ENCODE results near the gene U2AF1L4. TPM values are rescaled to one million over a fixed set of nuclear protein-coding genes. Genes with fewer than 3 reads are reported as not detected.

The U2AF1L4 gene
- total and polyA plus RNA-seq, 2 donors (not counting 1 experiment from before 2014, with no cell fraction given): 62.1 to 89.7 TPM

DNA sequence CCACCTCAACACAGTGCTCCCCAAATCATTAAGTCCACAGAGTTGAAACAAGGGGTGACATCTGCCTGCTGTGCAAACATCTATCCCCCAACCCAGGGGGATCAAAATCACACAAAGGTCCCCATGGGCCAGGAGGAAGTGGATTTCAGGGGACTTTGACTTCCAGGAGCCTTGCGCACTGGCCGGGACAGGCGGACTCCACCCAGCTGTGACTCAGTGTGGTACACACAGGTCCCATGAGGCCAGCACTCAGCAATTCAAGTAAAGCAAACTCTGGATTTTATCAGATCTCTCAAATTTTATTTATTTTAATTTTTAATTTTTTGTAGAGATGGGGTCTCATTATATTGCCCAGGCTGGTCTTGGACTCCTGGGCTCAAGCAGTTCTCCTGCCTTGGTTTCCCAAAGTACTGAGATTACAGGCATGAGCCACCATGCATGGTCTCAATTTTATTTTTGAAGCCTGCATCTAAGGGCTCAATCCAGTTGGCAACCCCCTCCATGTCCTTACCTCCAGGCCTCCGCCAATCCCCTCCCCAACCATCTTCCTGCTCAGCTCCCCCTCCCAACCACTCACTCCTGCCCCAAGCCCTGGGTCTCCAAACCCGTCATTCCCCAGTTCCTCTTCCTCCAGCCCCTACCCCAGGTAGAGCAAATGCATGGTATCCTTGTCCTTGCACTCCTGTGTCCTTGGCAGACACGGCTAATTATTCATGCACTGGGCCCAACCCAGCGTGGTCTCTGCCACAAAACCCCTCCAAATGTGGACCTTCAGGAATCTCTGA is 48.4 kb upstream of the U2AF1L4 start:
- H3K4me1 Mint-ChIP-seq: peaks cover 6% of the 10 kb centered on the region
- H3K9ac ChIP-seq (ENCODE audit: low read length): no peak overlapping the region
- DNase-seq (no peak), ATAC-seq (ENCODE audit: low read depth) (no peak)
- peaks cover 0 to 14% (median 3%) of the 10 kb centered on the region in 4 experiments for H3K27me3 ChIP-seq (replicated peaks in 1 of 4; ENCODE audit: control extremely low read depth in 1 of 4, control insufficient read depth in 3 of 4, insufficient read depth in 4 of 4, low read length in 3 of 4)
- ChIA-PET POLR2A (no interaction called here), CTCF (no interaction called here)
- H3K9me3 Mint-ChIP-seq (ENCODE audit: insufficient read depth): no peaks in the 10 kb centered on the region
- H3K27ac ChIP-seq (ENCODE audit: low read length in 2 of 2): no peak overlapping the region
- H4K20me1 ChIP-seq (ENCODE audit: control insufficient read depth, insufficient read depth, low read length, poor library complexity, severe bottlenecking): no peaks in the 10 kb centered on the region
- peaks cover 0 to 4% (median 0%) of the 10 kb centered on the region in 3 donors for H3K9me3 ChIP-seq (ENCODE audit: control extremely low read depth in 1 of 3, control insufficient read depth in 2 of 3, insufficient read depth in 1 of 3, low read length in 2 of 3)
- H2AFZ ChIP-seq (ENCODE audit: insufficient read depth, low read depth, low read length, poor library complexity, severe bottlenecking): no peak overlapping the region
- H3K4me3 Mint-ChIP-seq: no peak overlapping the region
- H3K4me2 ChIP-seq (replicated peaks; ENCODE audit: low read depth, low read length, poor library complexity, severe bottlenecking): no peak overlapping the region
- WGBS (ENCODE audit: insufficient coverage): 80% methylated on average over 4 of the region's 7 CpGs
- peaks cover 21% of the 10 kb centered on the region for H3K27me3 Mint-ChIP-seq
- intact Hi-C loops (cut with micrococcal nuclease): no loop called here
- H3K79me2 ChIP-seq (ENCODE audit: control insufficient read depth, insufficient read depth, low read length): no peaks in the 10 kb centered on the region
- TF ChIP-seq, protein P1, sequence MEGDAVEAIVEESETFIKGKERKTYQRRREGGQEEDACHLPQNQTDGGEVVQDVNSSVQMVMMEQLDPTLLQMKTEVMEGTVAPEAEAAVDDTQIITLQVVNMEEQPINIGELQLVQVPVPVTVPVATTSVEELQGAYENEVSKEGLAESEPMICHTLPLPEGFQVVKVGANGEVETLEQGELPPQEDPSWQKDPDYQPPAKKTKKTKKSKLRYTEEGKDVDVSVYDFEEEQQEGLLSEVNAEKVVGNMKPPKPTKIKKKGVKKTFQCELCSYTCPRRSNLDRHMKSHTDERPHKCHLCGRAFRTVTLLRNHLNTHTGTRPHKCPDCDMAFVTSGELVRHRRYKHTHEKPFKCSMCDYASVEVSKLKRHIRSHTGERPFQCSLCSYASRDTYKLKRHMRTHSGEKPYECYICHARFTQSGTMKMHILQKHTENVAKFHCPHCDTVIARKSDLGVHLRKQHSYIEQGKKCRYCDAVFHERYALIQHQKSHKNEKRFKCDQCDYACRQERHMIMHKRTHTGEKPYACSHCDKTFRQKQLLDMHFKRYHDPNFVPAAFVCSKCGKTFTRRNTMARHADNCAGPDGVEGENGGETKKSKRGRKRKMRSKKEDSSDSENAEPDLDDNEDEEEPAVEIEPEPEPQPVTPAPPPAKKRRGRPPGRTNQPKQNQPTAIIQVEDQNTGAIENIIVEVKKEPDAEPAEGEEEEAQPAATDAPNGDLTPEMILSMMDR (IDR thresholded peaks at IDR 0.05): no peak
- TF ChIP-seq EZH2 (IDR thresholded peaks at IDR 0.05; ENCODE audit: borderline replicate concordance, insufficient read depth, low read depth, low read length, poor library complexity, severe bottlenecking): no peak
- no peak overlapping the region for H3K27ac Mint-ChIP-seq
- peaks cover 0 to 5% of the 10 kb centered on the region in 2 donors for H3K4me1 ChIP-seq (ENCODE audit: control insufficient read depth in 2 of 2, insufficient read depth in 2 of 2, low read length in 2 of 2)
- no peak overlapping the region for H3K4me3 ChIP-seq (ENCODE audit: control extremely low read depth in 1 of 5, extremely low read depth in 1 of 5, insufficient read depth in 1 of 5, low read depth in 2 of 5, low read length in 4 of 5)
- no peaks in the 10 kb centered on the region for H3K36me3 ChIP-seq (replicated peaks in 1 of 2; ENCODE audit: control extremely low read depth in 1 of 2, control insufficient read depth in 1 of 2, extremely low read depth in 1 of 2, insufficient read depth in 2 of 2, low read length in 1 of 2)

DNA sequence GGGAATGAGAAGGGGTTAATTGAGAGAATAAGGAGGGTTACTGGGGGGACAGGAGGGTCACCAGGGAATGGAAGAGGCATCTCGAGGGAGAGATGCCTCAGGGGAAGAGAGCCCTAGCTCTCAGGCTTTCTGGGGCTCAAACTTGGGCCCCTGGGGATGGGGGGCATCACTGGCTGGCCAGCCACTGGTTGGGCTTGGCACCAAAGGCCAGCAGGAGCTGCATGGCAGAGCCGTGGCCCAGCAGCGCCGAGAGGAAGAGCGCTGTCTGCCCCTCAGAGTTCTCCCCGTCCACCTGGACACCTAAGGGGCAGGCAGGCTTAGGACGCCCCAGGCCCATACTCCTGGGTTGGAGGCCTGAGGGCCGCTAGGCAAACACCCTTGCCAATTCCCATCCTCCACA is 47.7 kb upstream of the U2AF1L4 start:
- Histone ChIP-seq H4K20me1 (ENCODE audit: control insufficient read depth, insufficient read depth, low read length, poor library complexity, severe bottlenecking) (no peaks in the 10 kb centered on the region), H3K4me3 (ENCODE audit: control extremely low read depth in 1 of 5, extremely low read depth in 1 of 5, insufficient read depth in 1 of 5, low read depth in 2 of 5, low read length in 4 of 5) (no peak overlapping the region), H3K4me2 (replicated peaks; ENCODE audit: low read depth, low read length, poor library complexity, severe bottlenecking) (no peak overlapping the region), H3K27ac (ENCODE audit: low read length in 2 of 2) (no peak overlapping the region), H3K4me1 (ENCODE audit: control insufficient read depth in 2 of 2, insufficient read depth in 2 of 2, low read length in 2 of 2) (peaks cover 0 to 5% of the 10 kb centered on the region in 2 donors), H3K36me3 (replicated peaks in 1 of 2; ENCODE audit: control extremely low read depth in 1 of 2, control insufficient read depth in 1 of 2, extremely low read depth in 1 of 2, insufficient read depth in 2 of 2, low read length in 1 of 2) (no peaks in the 10 kb centered on the region), H3K9ac (ENCODE audit: low read length) (no peak overlapping the region), H3K79me2 (ENCODE audit: control insufficient read depth, insufficient read depth, low read length) (no peaks in the 10 kb centered on the region), H2AFZ (ENCODE audit: insufficient read depth, low read depth, low read length, poor library complexity, severe bottlenecking) (no peak overlapping the region), H3K27me3 (replicated peaks in 1 of 4; ENCODE audit: control extremely low read depth in 1 of 4, control insufficient read depth in 3 of 4, insufficient read depth in 4 of 4, low read length in 3 of 4) (peaks cover 0 to 13% (median 3%) of the 10 kb centered on the region in 4 experiments), H3K9me3 (ENCODE audit: control extremely low read depth in 1 of 3, control insufficient read depth in 2 of 3, insufficient read depth in 1 of 3, low read length in 2 of 3) (peaks cover 0 to 4% (median 0%) of the 10 kb centered on the region in 3 donors)
- ChIA-PET POLR2A (no interaction called here), CTCF (no interaction called here)
- Mint-ChIP-seq H3K27me3 (peaks cover 21% of the 10 kb centered on the region), H3K27ac (no peak overlapping the region), H3K4me3 (no peak overlapping the region), H3K4me1 (peaks cover 6% of the 10 kb centered on the region), H3K9me3 (ENCODE audit: insufficient read depth) (no peaks in the 10 kb centered on the region)
- 84% methylated on average over 8 of the region's 8 CpGs for WGBS (ENCODE audit: insufficient coverage)
- no peak for ATAC-seq (ENCODE audit: low read depth)
- TF ChIP-seq, protein P1 (IDR thresholded peaks at IDR 0.05): no peak
- TF ChIP-seq EZH2 (IDR thresholded peaks at IDR 0.05; ENCODE audit: borderline replicate concordance, insufficient read depth, low read depth, low read length, poor library complexity, severe bottlenecking): no peak
- no peak for DNase-seq
- intact Hi-C loops (cut with micrococcal nuclease): no loop called here
